GM23248 (cell line): ENCODE results near the gene CREBBP. TPM values are rescaled to one million over a fixed set of nuclear protein-coding genes. Genes with fewer than 3 reads are reported as not detected.
"Not testable (repeated sequence)": the region's sequence is repeated elsewhere in the genome, so short reads cannot be mapped to it uniquely, and the experiment has no call there.

ENCODE experiments used
- DNase-seq: peaks from one replicate; pipeline ENCODE4 v3.0.0-alpha.2; 2015
- H2AFZ ChIP-seq: fragments of 200-600 bp; sonication (generic); 2 replicates; pipeline ENCODE4 v1.6.1; 2016; ENCODE audit warnings: antibody characterized with exemption
- H3F3A ChIP-seq: fragments of 200-600 bp; sonication (generic); 2 replicates; pipeline ENCODE4 v1.6.1; 2016; ENCODE audit warnings: mild to moderate bottlenecking, antibody characterized with exemption, mixed run types; ENCODE audit not compliant: insufficient read depth
- H3K27ac ChIP-seq: fragments of 200-600 bp; sonication (generic); 2 replicates; pipeline ENCODE4 v1.5.1; 2016; ENCODE audit warnings: mild to moderate bottlenecking
- H3K27me3 ChIP-seq: fragments of 200-600 bp; sonication (generic); replicated peaks from 2 replicates; pipeline ENCODE4 v1.6.1; 2016; ENCODE audit warnings: mild to moderate bottlenecking; ENCODE audit not compliant: insufficient read depth
- H3K36me3 ChIP-seq: fragments of 200-600 bp; sonication (generic); 2 replicates; pipeline ENCODE4 v1.6.1; 2016; ENCODE audit warnings: low read depth, mild to moderate bottlenecking
- H3K4me1 ChIP-seq: fragments of 200-600 bp; sonication (generic); 2 replicates; pipeline ENCODE4 v1.6.1; 2016; ENCODE audit warnings: mild to moderate bottlenecking; ENCODE audit not compliant: insufficient read depth
- H3K4me2 ChIP-seq: fragments of 200-600 bp; sonication (generic); one replicate; pipeline ENCODE4 v1.6.1; 2016; ENCODE audit warnings: mild to moderate bottlenecking; ENCODE audit not compliant: unreplicated experiment
- H3K4me3 ChIP-seq: fragments of 200-600 bp; sonication (generic); 2 replicates; pipeline ENCODE4 v1.5.1; 2016; ENCODE audit warnings: mild to moderate bottlenecking
- H3K79me2 ChIP-seq: fragments of 200-600 bp; sonication (generic); 2 replicates; pipeline ENCODE4 v1.6.1; 2016; ENCODE audit warnings: mild to moderate bottlenecking; ENCODE audit not compliant: insufficient read depth
- H3K9ac ChIP-seq: fragments of 200-600 bp; sonication (generic); 2 replicates; pipeline ENCODE4 v1.6.1; 2016; ENCODE audit warnings: mild to moderate bottlenecking
- H3K9me2 ChIP-seq: fragments of 200-600 bp; sonication (generic); 2 replicates; pipeline ENCODE4 v1.6.1; 2016; ENCODE audit warnings: mixed run types, mild to moderate bottlenecking, moderate library complexity; ENCODE audit not compliant: insufficient read depth
- H3K9me3 ChIP-seq: fragments of 200-600 bp; sonication (generic); one replicate; pipeline ENCODE4 v1.6.1; 2017; ENCODE audit warnings: low read depth
- H4K20me1 ChIP-seq: fragments of 200-600 bp; sonication (generic); 2 replicates; pipeline ENCODE4 v1.6.0; 2016; ENCODE audit not compliant: insufficient read depth
- EZH2 ChIP-seq: fragments of 200-600 bp; sonication (generic); IDR thresholded peaks from 2 replicates; pipeline ENCODE4 v1.6.1; 2018; ENCODE audit warnings: antibody characterized with exemption, mild to moderate bottlenecking; ENCODE audit not compliant: insufficient read depth, poor library complexity, severe bottlenecking
- EZH2phosphoT487 ChIP-seq: fragments of 200-600 bp; sonication (generic); IDR thresholded peaks from 2 replicates; pipeline ENCODE4 v1.6.1; 2018; ENCODE audit warnings: antibody characterized with exemption, moderate library complexity, mild to moderate bottlenecking, low read depth; ENCODE audit not compliant: insufficient read depth
- WGBS, 2 experiments: methylation state at CpG; one replicate each; pipeline ENCODE4 v1.1.6; 2015 to 2017; ENCODE audit warnings: low lambda C conversion rate in 2 of 2, low coverage in 1 of 2; ENCODE audit errors: missing lambda C conversion rate in 2 of 2; 5-methylcytosine and 5-hydroxymethylcytosine counted together
- in situ Hi-C: fragments of 300-500 bp; cut with MboI; formaldehyde crosslinking; loops from 2 replicates; pipeline ENCODE4 v1.15.0; 2020
- polyA plus RNA-seq: library from polyadenylated mRNA; unstranded; fragments of >200 nt; fragmentation: Nextera tagmentation; extraction: Ambion mirVana; gene quantifications from 2 replicates; pipeline ENCODE4 v1.2.1, GENCODE V29; 2016
- total RNA-seq: library from RNA; depleted of rRNA; stranded (reverse); fragments of >200 nt; shearing (Covaris generic); gene quantifications from 2 replicates; pipeline ENCODE4 v1.2.3, GENCODE V29; 2014

CREBBP gene
- total and polyA plus RNA-seq, 2 experiments from 2014 or later: 11.7 to 11.9 TPM

GRCh38 chr16:3717235-3718018 is 163.1 kb downstream of the CREBBP start, which contains the start of gene TRAP1:
TSS of gene TRAP1 (minus strand) at chr16:3717524. CDS start at chr16:3717508, 16 bp downstream.
- Histone ChIP-seq H3F3A (no peaks in the 10 kb centered on the region), H3K9me2 (no peaks in the 10 kb centered on the region), H3K9ac (peak within 1 kb of the TSS; percentile 94), H3K27ac (peak within 1 kb of the TSS; percentile 70), H3K27me3 (no peaks in the 10 kb centered on the region), H3K9me3 (no peaks in the 10 kb centered on the region), H3K79me2 (peaks cover 47% of the 10 kb centered on the region), H3K36me3 (no peaks in the 10 kb centered on the region), H2AFZ (peak within 1 kb of the TSS; percentile 87), H3K4me3 (peak within 1 kb of the TSS; percentile 94), H4K20me1 (no peaks in the 10 kb centered on the region), H3K4me1 (peaks cover 10% of the 10 kb centered on the region), H3K4me2 (peak within 1 kb of the TSS; percentile 80)
- in situ Hi-C loops: no loop called here
- 1% methylated on average over 45 to 68 of the region's 95 CpGs for WGBS, 2 experiments
- DNase-seq: peak; percentile 95
- TF ChIP-seq EZH2: no peak
- no peak for TF ChIP-seq EZH2phosphoT487

DNA sequence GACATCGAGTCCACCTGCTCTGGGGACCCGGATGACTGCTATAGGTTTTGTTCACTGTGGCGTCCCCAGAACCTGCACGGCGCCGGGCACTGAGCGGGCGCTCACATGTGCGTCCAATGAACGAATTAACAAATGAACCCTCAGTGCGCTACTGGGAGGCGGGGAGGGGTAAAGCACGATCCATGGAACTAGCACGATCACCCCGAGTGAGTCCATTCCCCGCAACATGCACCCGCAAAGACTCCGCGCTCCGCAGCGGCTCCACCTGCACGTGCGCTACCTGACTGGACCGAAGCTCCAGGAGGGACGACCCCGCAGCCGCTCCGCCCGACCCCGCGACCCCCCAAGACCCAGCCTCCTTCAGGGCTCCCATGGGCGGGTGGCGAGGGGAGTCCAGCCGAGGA is 163.7 kb downstream of the CREBBP start:
- H3K27ac ChIP-seq: 0 out of 2 replicates have a peak overlapping the region, but pooled peaks have one; percentile 13
- H3F3A ChIP-seq: no peaks in the 10 kb centered on the region
- peaks cover 52% of the 10 kb centered on the region for H3K79me2 ChIP-seq
- H3K4me2 ChIP-seq: peak overlapping the region; percentile 80
- no peak for TF ChIP-seq EZH2phosphoT487
- TF ChIP-seq EZH2: no peak
- H3K9ac ChIP-seq: peak overlapping the region; percentile 94
- no peaks in the 10 kb centered on the region for H3K36me3 ChIP-seq
- H3K4me1 ChIP-seq: peaks cover 10% of the 10 kb centered on the region
- WGBS, 2 experiments: 1 to 4% methylated on average over 15 to 32 of the region's 34 CpGs
- H2AFZ ChIP-seq: peak overlapping the region; percentile 87
- no peaks in the 10 kb centered on the region for H4K20me1 ChIP-seq
- H3K4me3 ChIP-seq: peak overlapping the region; percentile 94
- H3K9me3 ChIP-seq: no peaks in the 10 kb centered on the region
- DNase-seq: peak; percentile 54
- in situ Hi-C loops: no loop called here
- H3K27me3 ChIP-seq: no peaks in the 10 kb centered on the region
- no peaks in the 10 kb centered on the region for H3K9me2 ChIP-seq

GRCh38 chr16:3715430-3715829 is 165.1 kb downstream of the CREBBP start:
- Histone ChIP-seq H3K79me2 (peaks cover 64% of the 10 kb centered on the region), H3K9ac (no peak overlapping the region), H3K4me1 (peaks cover 10% of the 10 kb centered on the region), H2AFZ (no peak overlapping the region), H3F3A (no peaks in the 10 kb centered on the region), H3K9me3 (no peaks in the 10 kb centered on the region), H3K36me3 (no peaks in the 10 kb centered on the region), H3K4me3 (no peak overlapping the region), H3K4me2 (no peak overlapping the region), H3K27me3 (no peaks in the 10 kb centered on the region), H4K20me1 (no peaks in the 10 kb centered on the region), H3K27ac (no peak overlapping the region), H3K9me2 (no peaks in the 10 kb centered on the region)
- TF ChIP-seq EZH2 (no peak), EZH2phosphoT487 (no peak)
- 81 to 86% methylated on average over 7 of the region's 7 CpGs for WGBS, 2 experiments
- in situ Hi-C loops: no loop called here
- no peak for DNase-seq

DNA sequence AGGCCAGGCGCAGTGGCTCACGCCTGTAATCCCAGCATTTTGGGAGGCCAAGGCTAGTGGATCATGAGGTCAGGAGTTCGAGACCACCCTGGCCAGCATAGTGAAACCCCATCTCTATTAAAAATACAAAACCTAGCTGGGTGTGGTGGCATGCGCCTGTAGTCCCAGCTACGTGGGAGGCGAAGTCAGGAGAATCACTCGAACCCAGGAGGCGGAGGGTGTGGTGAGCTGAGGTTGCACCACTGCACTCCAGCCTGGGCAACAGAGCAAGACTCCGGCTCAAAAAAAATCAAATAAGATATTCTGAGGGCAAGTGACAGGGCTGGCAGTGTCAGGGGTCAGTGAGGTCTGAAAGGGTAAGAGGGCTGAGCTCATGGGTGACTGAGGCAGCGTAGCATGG is 166.1 kb downstream of the CREBBP start:
- H3K9ac ChIP-seq, H3K36me3 ChIP-seq, H3K27me3 ChIP-seq, H3K9me3 ChIP-seq, H2AFZ ChIP-seq, H3K4me3 ChIP-seq, DNase-seq, H3F3A ChIP-seq, H4K20me1 ChIP-seq, H3K27ac ChIP-seq, in situ Hi-C loops, H3K9me2 ChIP-seq, H3K4me2 ChIP-seq: not testable (repeated sequence)
- peaks cover 10% of the 10 kb centered on the region for H3K4me1 ChIP-seq
- peaks cover 74% of the 10 kb centered on the region for H3K79me2 ChIP-seq
- WGBS, 2 experiments: 97 to 98% methylated on average over 10 of the region's 10 CpGs
